Stimulated activated CD4-positive, alpha-beta T cell treated with anti-CD3 and anti-CD28 coated beads, Interleukin-1b, Interleukin-23, amount 100 ng/mL, for 4 hours (primary cell): Measurements from ENCODE around the gene MMP28.

Experiments
- DNase-seq, 2 donors: peaks; one replicate each; pipeline ENCODE4 v3.0.0-alpha.2; 2020; ENCODE audit warnings: low read depth in 2 of 2

The MMP28 gene

GRCh38 chr17:35799942-35800341, 4.5 kb upstream of the MMP28 start:
- DNase-seq, result no peak

DNA sequence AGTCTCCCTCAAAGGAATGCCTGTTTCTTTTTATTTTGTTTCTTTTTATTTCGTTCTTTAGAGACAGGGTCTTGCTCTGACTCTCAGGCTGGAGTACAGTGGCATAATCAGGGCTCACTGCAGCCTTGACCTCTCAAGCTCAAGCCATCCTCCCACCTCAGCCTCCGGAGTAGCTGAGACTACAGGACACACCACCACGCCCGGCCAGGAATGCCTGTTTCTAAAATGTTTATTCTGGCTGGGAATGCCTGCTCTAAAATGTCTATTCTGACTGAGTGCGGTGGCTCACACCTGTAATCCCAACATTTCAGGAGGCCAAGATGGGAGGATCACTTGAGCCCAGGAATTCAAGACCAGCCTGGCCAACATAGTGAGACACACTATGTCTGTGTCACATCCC, 2.5 kb upstream of the MMP28 start:
- no peak for DNase-seq

DNA sequence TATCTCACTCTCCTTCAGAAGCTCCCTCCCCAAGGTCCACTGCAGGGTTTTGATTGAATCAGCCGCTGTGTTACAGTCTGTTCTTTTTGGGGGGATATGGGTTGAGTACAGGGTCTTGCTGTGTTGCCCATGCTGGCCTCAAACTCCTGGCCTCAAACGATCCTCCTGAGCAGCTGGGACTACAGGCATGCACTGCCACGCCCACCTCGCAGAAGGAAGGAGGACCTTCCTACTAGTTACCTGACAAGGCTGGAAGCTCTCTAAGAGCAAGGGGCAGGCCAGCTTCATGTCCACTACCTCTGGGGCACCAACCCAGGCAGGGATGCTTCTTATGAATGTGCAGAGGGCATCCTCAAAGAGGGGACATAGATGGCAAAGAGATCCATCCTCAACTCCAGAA, 1.9 kb upstream of the MMP28 start:
- no peak for DNase-seq

DNA sequence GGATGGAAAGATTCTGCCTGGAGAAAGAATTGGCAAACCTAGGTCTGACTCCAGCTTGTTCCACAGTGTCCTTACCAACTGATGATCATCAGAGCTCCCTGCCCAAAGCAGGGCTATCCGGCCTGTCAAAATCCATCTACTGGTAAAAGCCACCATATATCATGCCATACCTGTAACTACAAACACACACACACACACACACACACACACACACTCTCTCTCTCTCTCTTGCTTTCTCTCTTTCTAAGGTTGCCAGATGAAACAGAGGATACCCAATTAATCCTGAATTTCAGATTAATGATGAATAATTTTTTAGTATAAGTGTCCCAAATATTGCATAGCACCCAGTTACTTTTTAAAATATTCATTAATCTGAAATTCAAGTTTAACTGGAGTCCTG, 1.5 kb upstream of the MMP28 start:
- no peak for DNase-seq

- DNase-seq, result no peak
Measured at GRCh38 chr17:35795871-35796265, 427 bp upstream of the MMP28 start.

GRCh38 chr17:35793257-35793656, 2.2 kb downstream of the MMP28 start:
- DNase-seq, result no peak

DNA sequence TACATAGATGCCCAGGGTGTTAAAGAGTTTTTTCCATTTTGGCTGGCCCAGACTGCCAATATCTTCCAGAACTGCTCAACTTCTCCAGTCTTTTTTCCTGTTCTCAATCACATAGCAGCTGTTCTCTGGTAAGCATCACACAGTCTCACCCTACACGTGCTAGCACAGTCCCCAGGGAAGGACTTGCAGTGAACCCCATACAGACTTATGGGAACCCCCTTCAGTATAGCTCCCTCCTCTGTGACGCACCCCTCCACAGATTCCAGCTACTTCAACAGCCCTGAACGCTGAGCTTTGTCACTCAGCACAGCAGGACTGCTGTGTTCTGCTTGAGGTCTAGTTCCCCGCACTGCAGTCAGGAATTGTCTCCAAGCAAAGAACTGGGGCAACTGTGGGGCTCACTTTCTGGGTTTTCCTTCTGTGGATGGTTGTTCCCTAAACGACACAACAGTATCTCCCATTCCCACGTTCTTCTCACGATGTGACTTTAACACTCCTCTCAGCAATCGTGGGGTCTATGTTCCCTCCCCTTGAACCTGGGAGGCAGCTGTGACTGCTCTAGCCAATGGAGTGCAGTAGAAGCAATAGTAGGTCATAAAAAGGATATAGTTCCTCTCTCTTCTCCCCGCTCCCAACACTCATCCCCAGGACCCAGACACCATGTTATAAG, 3.6 kb downstream of the MMP28 start:
- DNase-seq, result no peak

- DNase-seq, result no peak
Measured at GRCh38 chr17:35790841-35791240, 4.6 kb downstream of the MMP28 start.

GRCh38 chr17:35788477-35789368, 6.7 kb downstream of the MMP28 start:
- DNase-seq, result no peak

DNA sequence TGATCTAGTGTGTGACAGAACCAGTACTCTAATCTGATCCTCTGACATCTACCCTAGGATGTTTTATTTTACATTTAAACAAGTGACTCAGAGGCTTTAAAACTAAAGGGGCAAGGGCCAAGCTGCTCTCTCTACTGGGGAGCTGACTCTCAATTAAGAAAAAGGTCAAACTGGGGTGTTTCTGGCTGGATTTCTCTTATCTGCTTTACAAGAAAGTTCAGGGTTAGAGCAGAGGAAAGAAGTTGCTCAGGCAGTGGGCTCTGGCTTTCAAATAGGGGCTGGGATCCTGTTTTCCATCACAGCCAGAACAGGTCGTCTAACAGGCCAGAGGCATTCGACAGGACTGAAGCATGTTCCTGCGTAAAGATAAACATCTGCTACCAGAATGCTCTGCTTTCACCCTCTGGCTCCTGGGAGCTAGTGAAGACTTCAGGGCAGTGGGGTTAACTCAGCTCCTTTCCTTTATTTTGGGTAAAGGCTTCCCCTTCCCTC, 8.5 kb downstream of the MMP28 start:
- no peak for DNase-seq

DNA sequence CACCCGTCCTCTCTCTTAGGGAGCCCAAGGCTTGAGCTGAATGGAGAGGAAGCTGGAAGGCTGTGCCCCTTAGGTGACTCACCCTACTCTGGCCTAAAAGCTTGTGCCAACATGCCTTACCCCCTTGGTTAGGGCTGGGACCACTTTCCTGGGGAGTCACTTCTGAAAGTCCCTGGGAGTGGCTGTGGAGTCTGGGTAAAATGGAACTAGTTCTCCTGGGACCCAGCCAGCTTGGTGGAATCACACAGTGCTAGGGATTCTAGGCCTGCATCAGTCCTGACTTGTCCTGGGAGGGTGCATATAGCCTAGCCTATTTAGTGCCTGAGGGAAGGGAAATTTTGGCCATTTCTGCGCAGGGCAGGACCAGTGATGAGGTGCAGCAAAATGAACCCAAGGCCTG, 10.5 kb downstream of the MMP28 start:
- no peak for DNase-seq

GRCh38 chr17:35780950-35781349, 14.5 kb downstream of the MMP28 start:
- no peak for DNase-seq

DNA sequence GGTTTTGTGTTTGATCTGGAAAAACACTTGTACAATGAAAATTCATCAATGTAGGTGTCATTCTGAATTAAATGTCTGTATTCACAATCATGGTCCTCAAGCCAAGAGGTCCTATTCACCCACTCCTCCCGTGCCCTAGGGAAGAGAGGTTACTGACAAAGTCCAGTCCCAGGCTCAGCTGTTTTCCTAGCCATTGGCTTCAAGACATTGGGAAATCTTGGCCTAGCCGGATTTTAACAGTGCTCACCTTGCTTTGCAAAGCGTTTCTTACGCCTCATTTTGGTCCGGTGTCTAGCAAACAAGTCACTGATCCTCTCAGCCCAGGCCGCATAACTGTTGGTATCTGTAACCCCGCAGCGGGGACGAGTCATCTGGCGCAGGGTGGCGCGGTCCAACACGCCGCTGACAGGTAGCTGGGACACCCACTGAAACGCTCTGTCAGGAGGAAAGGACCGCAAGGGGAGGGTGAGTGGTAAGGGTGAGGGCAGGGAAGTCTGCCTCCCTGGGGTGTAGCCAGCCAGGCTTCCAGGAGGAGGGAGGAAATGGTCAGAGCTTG, 16.7 kb downstream of the MMP28 start:
- DNase-seq, result no peak

GRCh38 chr17:35775583-35775982, 19.9 kb downstream of the MMP28 start:
- no peak for DNase-seq

DNA sequence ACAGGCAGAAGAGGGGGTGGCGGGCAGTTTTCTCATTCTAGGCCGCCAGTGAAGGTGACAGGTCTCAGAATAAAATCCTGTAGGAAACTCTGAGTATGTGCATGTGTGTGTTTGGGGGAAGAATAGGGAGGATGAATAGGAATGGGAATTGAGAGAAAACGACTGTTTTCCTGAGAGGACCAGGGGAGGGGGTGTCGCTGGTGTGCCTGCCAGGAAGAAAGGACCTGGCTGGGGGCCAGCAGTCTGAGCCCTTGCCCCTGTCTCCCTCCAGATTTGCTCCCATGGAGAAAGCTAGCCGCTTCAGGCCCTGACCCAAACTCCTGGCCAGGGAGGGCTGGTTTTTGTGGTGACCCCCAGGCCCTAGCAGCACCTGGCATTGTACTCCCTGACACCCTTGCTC, 20.4 kb downstream of the MMP28 start:
- DNase-seq, result no peak

GRCh38 chr17:35774499-35774898, 20.9 kb downstream of the MMP28 start:
- no peak for DNase-seq

DNA sequence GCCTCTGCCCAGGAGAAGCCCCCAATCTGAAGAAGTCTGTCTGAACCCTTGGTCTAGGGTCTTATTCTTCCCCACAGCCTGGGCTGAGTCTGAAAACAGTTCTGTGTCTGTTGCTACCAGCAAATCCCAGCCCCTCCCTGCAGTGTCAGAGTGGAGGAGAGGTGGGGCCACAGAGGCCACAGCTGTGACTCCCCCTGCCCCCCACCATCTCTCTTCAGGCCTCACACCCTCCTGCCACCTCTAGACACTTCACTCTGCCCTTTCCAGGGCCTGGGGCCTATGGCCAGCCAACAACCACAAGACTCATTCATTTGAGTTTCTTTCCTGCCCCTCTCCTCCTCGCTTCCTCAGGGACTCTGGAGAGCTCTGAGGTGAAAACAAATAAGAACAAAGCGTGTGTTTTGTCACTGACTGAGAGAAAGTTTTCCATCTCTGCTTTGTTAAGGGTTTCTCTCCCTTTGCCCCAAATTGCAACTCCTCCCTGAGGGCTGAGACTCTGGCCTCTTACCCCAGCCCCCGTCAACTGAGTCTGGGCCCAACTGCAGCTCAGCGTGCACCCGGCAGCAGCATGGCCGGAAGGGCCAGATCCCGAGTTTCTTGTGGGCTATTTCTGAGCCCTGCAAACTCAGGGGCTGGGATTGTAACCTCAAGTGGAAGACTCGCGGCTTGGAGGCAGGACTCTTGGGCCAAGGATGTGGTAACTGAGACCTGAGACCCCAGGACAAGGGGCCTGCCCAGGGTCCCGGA, 21.6 kb downstream of the MMP28 start:
- no peak for DNase-seq

GRCh38 chr17:35773129-35773528, 22.3 kb downstream of the MMP28 start:
- no peak for DNase-seq

GRCh38 chr17:35769895-35770486, 25.4 kb downstream of the MMP28 start:
- DNase-seq, result no peak

- no peak for DNase-seq
Measured at GRCh38 chr17:35768797-35769196, 26.6 kb downstream of the MMP28 start.

GRCh38 chr17:35766903-35767510, 28.4 kb downstream of the MMP28 start:
- DNase-seq, result peak in 1 of 2 donors; percentile 25
